Measurements from ENCODE around the gene PLET1.

DNA sequence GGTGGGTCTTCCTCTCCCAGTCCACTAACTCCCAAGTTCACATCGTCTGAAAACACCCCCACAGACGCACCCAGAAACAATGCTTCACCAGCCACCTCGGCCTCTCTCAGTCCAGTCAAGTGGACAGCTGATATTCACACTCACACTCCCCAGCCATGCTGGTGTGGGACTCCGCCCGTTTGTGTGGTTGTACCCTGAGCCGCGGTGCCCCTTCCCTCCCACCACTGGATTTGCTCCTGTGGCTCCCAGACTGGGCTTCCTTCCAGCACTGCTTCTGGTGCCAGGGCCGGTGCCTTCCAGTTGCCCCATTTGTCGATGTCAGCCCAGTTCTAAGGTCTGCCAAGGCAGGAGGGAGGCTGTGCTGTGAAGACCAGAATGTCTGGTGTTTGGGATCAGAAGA lies 37.9 kb upstream of the PLET1 start:
- TF ChIP-seq POLR2A (IDR thresholded peaks at IDR 0.05; ENCODE audit: low read depth, low read length) (no peak), POLR2AphosphoS5 (IDR thresholded peaks at IDR 0.05; ENCODE audit: low read depth, low read length) (no peak)

Data from GM12892 (cell line).